MM.1S (cell line): ENCODE data around the gene PPP1R18.

Experiments
- DNase-seq: peaks from one replicate; pipeline ENCODE4 v3.0.0-alpha.2; 2015
- H2AFZ ChIP-seq: fragments of 300-600 bp; sonication (generic); 2 replicates; pipeline ENCODE4 v1.6.0; 2016; ENCODE audit warnings: antibody characterized with exemption, low read length
- H3F3A ChIP-seq: fragments of 300-600 bp; sonication (generic); 2 replicates; pipeline ENCODE4 v1.6.1; 2016; ENCODE audit warnings: mild to moderate bottlenecking, antibody characterized with exemption, low read length, moderate library complexity, mixed read lengths; ENCODE audit not compliant: insufficient read depth
- H3K27ac ChIP-seq: fragments of 300-600 bp; sonication (generic); 2 replicates; pipeline ENCODE4 v1.5.1; 2016; ENCODE audit warnings: mild to moderate bottlenecking, low read length
- H3K27me3 ChIP-seq: fragments of 300-600 bp; sonication (generic); replicated peaks from 2 replicates; pipeline ENCODE4 v1.6.0; 2016; ENCODE audit warnings: low read length; ENCODE audit not compliant: insufficient read depth
- H3K36me3 ChIP-seq: fragments of 300-600 bp; sonication (generic); replicated peaks from 2 replicates; pipeline ENCODE4 v1.6.1; 2016; ENCODE audit warnings: mild to moderate bottlenecking, low read length, mixed read lengths; ENCODE audit not compliant: insufficient read depth
- H3K4me1 ChIP-seq: fragments of 300-600 bp; sonication (generic); 2 replicates; pipeline ENCODE4 v1.6.1; 2016; ENCODE audit warnings: low read length, mixed read lengths
- H3K4me2 ChIP-seq: fragments of 300-600 bp; sonication (generic); 2 replicates; pipeline ENCODE4 v1.6.0; 2016; ENCODE audit warnings: low read depth, low read length
- H3K4me3 ChIP-seq: fragments of 300-600 bp; sonication (generic); 2 replicates; pipeline ENCODE4 v1.5.1; 2016; ENCODE audit warnings: low read length, mixed read lengths
- H3K79me2 ChIP-seq: fragments of 300-600 bp; sonication (generic); 2 replicates; pipeline ENCODE4 v1.6.1; 2016; ENCODE audit warnings: mixed run types, low read length, mixed read lengths
- H3K9ac ChIP-seq: fragments of 300-600 bp; sonication (generic); 2 replicates; pipeline ENCODE4 v1.6.1; 2016; ENCODE audit warnings: low read length, mixed read lengths
- H3K9me2 ChIP-seq: fragments of 300-600 bp; sonication (generic); replicated peaks from 2 replicates; pipeline ENCODE4 v1.6.1; 2016; ENCODE audit warnings: mild to moderate bottlenecking, low read length, mixed read lengths; ENCODE audit not compliant: insufficient read depth
- H3K9me3 ChIP-seq: fragments of 300-600 bp; sonication (generic); replicated peaks from 2 replicates; pipeline ENCODE4 v1.6.1; 2016; ENCODE audit warnings: mild to moderate bottlenecking, low read length, mixed read lengths; ENCODE audit not compliant: insufficient read depth
- H4K20me1 ChIP-seq: fragments of 300-600 bp; sonication (generic); 2 replicates; pipeline ENCODE4 v1.6.1; 2016; ENCODE audit warnings: mild to moderate bottlenecking, low read length, moderate library complexity, mixed read lengths; ENCODE audit not compliant: insufficient read depth
- EZH2 ChIP-seq: fragments of 300-600 bp; sonication (generic); optimal IDR thresholded peaks from 2 replicates; pipeline ENCODE3; 2017; ENCODE audit warnings: low read depth, mild to moderate bottlenecking, antibody characterized with exemption, low read length, mixed read lengths
- EZH2phosphoT487 ChIP-seq: fragments of 300-600 bp; sonication (generic); IDR thresholded peaks from 2 replicates; pipeline ENCODE4 v1.6.1; 2018; ENCODE audit warnings: antibody characterized with exemption, low read length
- TF ChIP-seq, protein P1 (sequence below): fragments of 300-600 bp; sonication (generic); IDR thresholded peaks from 2 replicates; pipeline ENCODE4 v1.5.1; 2016; ENCODE audit warnings: antibody characterized with exemption, low read length, mixed read lengths

PPP1R18 gene

DNA sequence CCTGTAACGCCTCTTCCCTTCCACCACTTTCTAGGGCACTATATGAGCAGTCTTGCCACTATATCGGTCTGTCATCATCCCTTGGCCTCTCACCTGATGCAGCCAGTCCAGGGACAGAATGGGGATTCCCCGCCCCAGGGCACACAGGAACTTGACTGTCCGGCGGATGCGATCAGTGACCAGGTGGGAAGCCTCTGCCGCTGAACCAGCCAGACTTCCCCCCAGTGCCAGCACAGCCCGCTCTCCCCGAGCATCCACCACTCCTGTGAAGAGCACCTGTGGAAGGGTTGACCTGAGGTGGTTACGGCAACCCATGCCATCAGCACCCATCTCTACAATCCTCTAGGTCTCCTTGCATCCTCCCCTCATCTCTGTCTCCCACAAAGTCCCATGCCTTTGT lies 16.6 kb upstream of the PPP1R18 start:
- H3K36me3 ChIP-seq, result no peaks in the 10 kb centered on the region
- no peaks in the 10 kb centered on the region for H3K27me3 ChIP-seq
- H3K27ac ChIP-seq, result no peak overlapping the region
- H3K9me3 ChIP-seq, result no peaks in the 10 kb centered on the region
- H3K4me1 ChIP-seq, result no peaks in the 10 kb centered on the region
- DNase-seq, result no peak
- H4K20me1 ChIP-seq, result no peaks in the 10 kb centered on the region
- no peak overlapping the region for H2AFZ ChIP-seq
- H3K79me2 ChIP-seq, result no peaks in the 10 kb centered on the region
- H3F3A ChIP-seq, result no peaks in the 10 kb centered on the region
- H3K4me3 ChIP-seq, result no peak overlapping the region
- H3K9me2 ChIP-seq, result no peaks in the 10 kb centered on the region
- no peak overlapping the region for H3K9ac ChIP-seq
- TF ChIP-seq EZH2phosphoT487 (no peak), EZH2 (no peak)
- TF ChIP-seq, protein P1, sequence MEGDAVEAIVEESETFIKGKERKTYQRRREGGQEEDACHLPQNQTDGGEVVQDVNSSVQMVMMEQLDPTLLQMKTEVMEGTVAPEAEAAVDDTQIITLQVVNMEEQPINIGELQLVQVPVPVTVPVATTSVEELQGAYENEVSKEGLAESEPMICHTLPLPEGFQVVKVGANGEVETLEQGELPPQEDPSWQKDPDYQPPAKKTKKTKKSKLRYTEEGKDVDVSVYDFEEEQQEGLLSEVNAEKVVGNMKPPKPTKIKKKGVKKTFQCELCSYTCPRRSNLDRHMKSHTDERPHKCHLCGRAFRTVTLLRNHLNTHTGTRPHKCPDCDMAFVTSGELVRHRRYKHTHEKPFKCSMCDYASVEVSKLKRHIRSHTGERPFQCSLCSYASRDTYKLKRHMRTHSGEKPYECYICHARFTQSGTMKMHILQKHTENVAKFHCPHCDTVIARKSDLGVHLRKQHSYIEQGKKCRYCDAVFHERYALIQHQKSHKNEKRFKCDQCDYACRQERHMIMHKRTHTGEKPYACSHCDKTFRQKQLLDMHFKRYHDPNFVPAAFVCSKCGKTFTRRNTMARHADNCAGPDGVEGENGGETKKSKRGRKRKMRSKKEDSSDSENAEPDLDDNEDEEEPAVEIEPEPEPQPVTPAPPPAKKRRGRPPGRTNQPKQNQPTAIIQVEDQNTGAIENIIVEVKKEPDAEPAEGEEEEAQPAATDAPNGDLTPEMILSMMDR, result no peak
- H3K4me2 ChIP-seq, result no peak overlapping the region

DNA sequence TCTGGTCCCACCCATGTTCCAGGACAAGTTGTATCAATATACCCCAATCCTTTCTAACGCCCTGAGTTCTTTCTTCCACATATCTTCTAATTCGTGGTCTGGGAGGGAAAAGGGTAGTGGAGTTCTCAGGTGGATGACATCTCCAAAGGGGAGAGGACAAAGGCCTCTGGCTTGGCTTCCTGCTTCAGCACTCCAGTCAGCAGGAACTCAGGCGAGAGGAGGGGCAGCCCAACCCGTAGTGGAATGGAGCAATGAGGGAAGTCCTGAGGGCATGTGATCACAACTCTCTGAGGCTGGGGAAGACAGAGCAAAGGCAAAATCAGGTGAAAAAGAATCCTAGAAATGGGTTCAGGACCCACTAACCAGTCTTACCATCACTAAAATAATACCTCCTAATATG lies 13.9 kb upstream of the PPP1R18 start:
- H2AFZ ChIP-seq, result no peak overlapping the region
- no peak overlapping the region for H3K4me3 ChIP-seq
- H3K27me3 ChIP-seq, result no peaks in the 10 kb centered on the region
- no peaks in the 10 kb centered on the region for H3K9me3 ChIP-seq
- no peaks in the 10 kb centered on the region for H3K4me1 ChIP-seq
- no peak overlapping the region for H3K4me2 ChIP-seq
- no peak overlapping the region for H3K27ac ChIP-seq
- no peak overlapping the region for H3K9ac ChIP-seq
- no peaks in the 10 kb centered on the region for H3K36me3 ChIP-seq
- H3F3A ChIP-seq, result no peaks in the 10 kb centered on the region
- no peaks in the 10 kb centered on the region for H3K79me2 ChIP-seq
- H4K20me1 ChIP-seq, result no peaks in the 10 kb centered on the region
- H3K9me2 ChIP-seq, result no peaks in the 10 kb centered on the region
- TF ChIP-seq EZH2phosphoT487 (no peak), EZH2 (no peak)
- TF ChIP-seq, protein P1, result no peak
- no peak for DNase-seq

DNA sequence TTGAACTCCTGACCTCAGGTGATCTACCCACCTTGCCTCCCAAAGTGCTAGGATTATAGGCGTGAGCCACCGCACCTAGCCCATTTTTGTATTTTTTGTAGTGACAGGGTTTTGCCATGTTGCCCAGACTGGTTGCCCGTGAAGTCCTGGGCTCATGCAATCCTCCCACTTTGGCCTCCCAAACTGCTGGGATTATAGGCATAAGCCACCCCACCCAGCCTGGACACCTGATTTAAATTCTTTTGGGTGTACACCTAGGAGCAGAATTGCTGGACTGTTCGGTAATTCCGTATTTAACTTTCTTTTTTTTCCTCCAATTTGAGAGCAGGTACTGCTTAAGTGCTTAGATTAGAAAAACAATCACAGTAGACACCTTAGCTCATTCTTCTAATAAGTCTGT lies 10.0 kb upstream of the PPP1R18 start:
- H3K27ac ChIP-seq, result no peak overlapping the region
- DNase-seq, result no peak
- H4K20me1 ChIP-seq, result no peaks in the 10 kb centered on the region
- no peaks in the 10 kb centered on the region for H3K27me3 ChIP-seq
- no peak overlapping the region for H3K4me3 ChIP-seq
- H3K79me2 ChIP-seq, result no peaks in the 10 kb centered on the region
- TF ChIP-seq EZH2, result no peak
- TF ChIP-seq, protein P1, result no peak
- TF ChIP-seq EZH2phosphoT487, result no peak
- H2AFZ ChIP-seq, result no peak overlapping the region
- no peak overlapping the region for H3K9ac ChIP-seq
- H3K4me1 ChIP-seq, result 0 out of 2 replicates have a peak, but pooled peaks cover 3% of the 10 kb centered on the region
- H3K4me2 ChIP-seq, result no peak overlapping the region
- no peaks in the 10 kb centered on the region for H3K9me2 ChIP-seq
- H3K36me3 ChIP-seq, result no peaks in the 10 kb centered on the region
- no peaks in the 10 kb centered on the region for H3K9me3 ChIP-seq
- no peaks in the 10 kb centered on the region for H3F3A ChIP-seq
